ENCODE results near the gene SLC22A2. TPM values are rescaled to one million over a fixed set of nuclear protein-coding genes. Genes with fewer than 3 reads are reported as not detected.

SLC22A2 gene
- total RNA-seq, 1 experiment from 2014 or later = not detected

DNA sequence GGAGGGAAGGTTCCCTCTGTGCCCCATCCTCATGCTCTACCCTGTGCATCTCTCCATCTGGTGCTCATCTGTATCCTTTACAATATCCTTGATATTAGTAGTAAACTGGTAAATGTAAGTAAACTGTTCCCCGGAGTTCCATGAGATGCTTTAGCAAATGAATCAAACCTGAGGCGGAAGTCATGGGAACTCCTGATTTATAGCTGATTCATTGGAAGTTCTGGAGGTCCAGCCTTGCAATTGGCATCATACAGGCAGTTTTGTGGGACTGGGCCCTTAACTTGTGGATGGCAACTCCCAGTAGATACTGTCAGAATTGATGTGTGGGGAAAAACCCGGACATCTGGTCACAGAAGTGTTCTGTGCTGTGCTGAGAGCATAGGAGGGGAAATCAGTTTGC is 11.2 kb upstream of the SLC22A2 start:
- Mint-ChIP-seq H3K36me3 (ENCODE audit: insufficient read depth, unreplicated experiment) (no peaks in the 10 kb centered on the region), H3K27ac (ENCODE audit: unreplicated experiment) (no peak overlapping the region), H3K4me3 (ENCODE audit: unreplicated experiment) (no peak overlapping the region), H3K9me3 (ENCODE audit: unreplicated experiment) (peaks cover 9% of the 10 kb centered on the region), H3K27me3 (ENCODE audit: insufficient read depth, unreplicated experiment) (no peaks in the 10 kb centered on the region), H3K4me1 (ENCODE audit: low read depth, unreplicated experiment) (no peaks in the 10 kb centered on the region)
- no TSS peak for BruUV-seq (replicated peaks)
- intact Hi-C loops (cut with micrococcal nuclease; ENCODE audit: unreplicated experiment) = no loop called here
- Histone ChIP-seq H3K36me3 (ENCODE audit: control insufficient read depth, insufficient read depth, low read length) (no peaks in the 10 kb centered on the region), H3K27me3 (replicated peaks; ENCODE audit: control insufficient read depth, insufficient read depth, low read length) (no peaks in the 10 kb centered on the region), H3K4me3 (ENCODE audit: low read depth, low read length) (no peak overlapping the region), H3K9me3 (no peaks in the 10 kb centered on the region), H3K4me1 (0 out of 2 replicates have a peak, but pooled peaks cover under 1% of the 10 kb centered on the region)
- TF ChIP-seq, protein P1, sequence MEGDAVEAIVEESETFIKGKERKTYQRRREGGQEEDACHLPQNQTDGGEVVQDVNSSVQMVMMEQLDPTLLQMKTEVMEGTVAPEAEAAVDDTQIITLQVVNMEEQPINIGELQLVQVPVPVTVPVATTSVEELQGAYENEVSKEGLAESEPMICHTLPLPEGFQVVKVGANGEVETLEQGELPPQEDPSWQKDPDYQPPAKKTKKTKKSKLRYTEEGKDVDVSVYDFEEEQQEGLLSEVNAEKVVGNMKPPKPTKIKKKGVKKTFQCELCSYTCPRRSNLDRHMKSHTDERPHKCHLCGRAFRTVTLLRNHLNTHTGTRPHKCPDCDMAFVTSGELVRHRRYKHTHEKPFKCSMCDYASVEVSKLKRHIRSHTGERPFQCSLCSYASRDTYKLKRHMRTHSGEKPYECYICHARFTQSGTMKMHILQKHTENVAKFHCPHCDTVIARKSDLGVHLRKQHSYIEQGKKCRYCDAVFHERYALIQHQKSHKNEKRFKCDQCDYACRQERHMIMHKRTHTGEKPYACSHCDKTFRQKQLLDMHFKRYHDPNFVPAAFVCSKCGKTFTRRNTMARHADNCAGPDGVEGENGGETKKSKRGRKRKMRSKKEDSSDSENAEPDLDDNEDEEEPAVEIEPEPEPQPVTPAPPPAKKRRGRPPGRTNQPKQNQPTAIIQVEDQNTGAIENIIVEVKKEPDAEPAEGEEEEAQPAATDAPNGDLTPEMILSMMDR (IDR thresholded peaks at IDR 0.05; ENCODE audit: insufficient read depth in 1 of 2, low read depth in 1 of 2, low read length in 1 of 2, severe bottlenecking in 1 of 2, unreplicated experiment in 1 of 2) = no peak
- ChIA-PET CTCF (no interaction called here), POLR2A (no interaction called here)
- DNase-seq = no peak

DNA sequence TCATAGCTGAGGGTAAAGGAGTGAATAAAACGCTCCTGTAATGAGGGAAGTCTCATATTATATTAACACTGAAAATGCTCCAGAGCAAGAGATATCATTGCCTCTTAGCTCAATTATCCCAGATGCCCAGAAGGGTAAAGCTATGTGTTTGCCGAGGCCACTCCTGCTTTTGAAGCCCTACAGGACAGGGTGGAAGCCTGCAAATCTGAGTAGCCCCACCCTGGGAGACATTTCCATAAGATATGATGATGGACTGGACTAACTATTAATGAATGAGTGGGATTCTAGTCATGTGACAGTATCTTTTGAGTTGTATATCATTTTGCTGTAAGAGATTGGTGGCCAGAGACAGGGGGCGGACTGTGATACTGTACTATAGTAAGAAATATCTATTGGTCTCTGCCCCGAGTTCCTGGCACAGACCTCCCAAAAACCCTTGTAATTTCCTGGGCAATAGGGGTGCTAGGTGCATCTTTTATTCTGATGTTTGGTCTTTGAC is 10.5 kb upstream of the SLC22A2 start:
- DNase-seq = no peak
- no peak overlapping the region for H3K4me3 Mint-ChIP-seq (ENCODE audit: unreplicated experiment)
- no peak overlapping the region for H3K4me3 ChIP-seq (ENCODE audit: low read depth, low read length)
- no peaks in the 10 kb centered on the region for H3K27me3 Mint-ChIP-seq (ENCODE audit: insufficient read depth, unreplicated experiment)
- H3K4me1 Mint-ChIP-seq (ENCODE audit: low read depth, unreplicated experiment) = peaks cover 4% of the 10 kb centered on the region
- peaks cover 7% of the 10 kb centered on the region for H3K4me1 ChIP-seq
- H3K27me3 ChIP-seq (replicated peaks; ENCODE audit: control insufficient read depth, insufficient read depth, low read length) = no peaks in the 10 kb centered on the region
- H3K27ac Mint-ChIP-seq (ENCODE audit: unreplicated experiment) = no peak overlapping the region
- intact Hi-C loops (cut with micrococcal nuclease; ENCODE audit: unreplicated experiment) = no loop called here
- no peaks in the 10 kb centered on the region for H3K9me3 ChIP-seq
- ChIA-PET POLR2A (no interaction called here), CTCF (no interaction called here)
- no peaks in the 10 kb centered on the region for H3K36me3 Mint-ChIP-seq (ENCODE audit: insufficient read depth, unreplicated experiment)
- TF ChIP-seq, protein P1 (IDR thresholded peaks at IDR 0.05; ENCODE audit: insufficient read depth in 1 of 2, low read depth in 1 of 2, low read length in 1 of 2, severe bottlenecking in 1 of 2, unreplicated experiment in 1 of 2) = no peak
- no peaks in the 10 kb centered on the region for H3K36me3 ChIP-seq (ENCODE audit: control insufficient read depth, insufficient read depth, low read length)
- BruUV-seq (replicated peaks) = no TSS peak
- peaks cover 9% of the 10 kb centered on the region for H3K9me3 Mint-ChIP-seq (ENCODE audit: unreplicated experiment)

DNA sequence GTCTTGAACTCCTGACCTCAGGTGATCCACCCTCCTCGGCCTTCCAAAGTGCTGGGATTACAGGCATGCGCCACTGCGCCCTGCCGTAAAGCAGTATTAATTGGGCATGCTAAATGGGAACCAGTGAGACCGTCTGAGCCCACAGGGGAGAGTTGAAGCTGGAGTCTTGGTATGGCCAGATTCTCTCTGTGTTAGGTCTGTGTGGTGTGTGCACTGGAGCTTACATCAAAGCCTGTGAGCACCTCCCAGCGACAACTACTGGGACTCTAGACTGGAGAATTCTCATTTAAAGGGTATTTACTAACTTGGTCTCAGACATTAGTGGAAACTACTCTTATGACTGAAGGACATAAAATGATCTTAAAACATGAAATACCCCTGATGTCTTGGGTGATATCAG is 8.5 kb upstream of the SLC22A2 start:
- ChIA-PET POLR2A (no interaction called here), CTCF (interaction anchor here (0.6 kb wide), 1 partner anchor 46 kb away, joined by 3 read pairs; no protein-coding TSS in a partner anchor)
- no peaks in the 10 kb centered on the region for H3K27me3 Mint-ChIP-seq (ENCODE audit: insufficient read depth, unreplicated experiment)
- peaks cover 23% of the 10 kb centered on the region for H3K4me1 Mint-ChIP-seq (ENCODE audit: low read depth, unreplicated experiment)
- Histone ChIP-seq H3K4me3 (ENCODE audit: low read depth, low read length) (no peak overlapping the region), H3K27me3 (replicated peaks; ENCODE audit: control insufficient read depth, insufficient read depth, low read length) (no peaks in the 10 kb centered on the region), H3K4me1 (peaks cover 27% of the 10 kb centered on the region), H3K36me3 (ENCODE audit: control insufficient read depth, insufficient read depth, low read length) (no peaks in the 10 kb centered on the region), H3K9me3 (no peaks in the 10 kb centered on the region)
- no peak overlapping the region for H3K4me3 Mint-ChIP-seq (ENCODE audit: unreplicated experiment)
- intact Hi-C loops (cut with micrococcal nuclease; ENCODE audit: unreplicated experiment) = no loop called here
- no peak overlapping the region for H3K27ac Mint-ChIP-seq (ENCODE audit: unreplicated experiment)
- BruUV-seq (replicated peaks) = no TSS peak
- DNase-seq = no peak
- TF ChIP-seq, protein P1 (IDR thresholded peaks at IDR 0.05; ENCODE audit: insufficient read depth in 1 of 2, low read depth in 1 of 2, low read length in 1 of 2, severe bottlenecking in 1 of 2, unreplicated experiment in 1 of 2) = no peak
- H3K9me3 Mint-ChIP-seq (ENCODE audit: unreplicated experiment) = peaks cover 9% of the 10 kb centered on the region
- H3K36me3 Mint-ChIP-seq (ENCODE audit: insufficient read depth, unreplicated experiment) = no peaks in the 10 kb centered on the region

All from Caco-2 (cell line).